SK-N-SH (cell line): ENCODE measurements around the gene SPEG.

ENCODE experiments used
- CHD2 ChIP-seq: fragments of 150-350 bp; IDR thresholded peaks from 2 replicates; pipeline ENCODE4 v1.6.1; 2018; ENCODE audit warnings: low read length; ENCODE audit not compliant: partially characterized antibody
- REST ChIP-seq: IDR thresholded peaks from 2 replicates; pipeline ENCODE4 v1.6.1; 2012; ENCODE audit warnings: mild to moderate bottlenecking, low read depth, low read length, moderate library complexity
- YY1 ChIP-seq: IDR thresholded peaks from 2 replicates; pipeline ENCODE4 v1.4.0; 2012; ENCODE audit warnings: low read depth, mild to moderate bottlenecking

DNA sequence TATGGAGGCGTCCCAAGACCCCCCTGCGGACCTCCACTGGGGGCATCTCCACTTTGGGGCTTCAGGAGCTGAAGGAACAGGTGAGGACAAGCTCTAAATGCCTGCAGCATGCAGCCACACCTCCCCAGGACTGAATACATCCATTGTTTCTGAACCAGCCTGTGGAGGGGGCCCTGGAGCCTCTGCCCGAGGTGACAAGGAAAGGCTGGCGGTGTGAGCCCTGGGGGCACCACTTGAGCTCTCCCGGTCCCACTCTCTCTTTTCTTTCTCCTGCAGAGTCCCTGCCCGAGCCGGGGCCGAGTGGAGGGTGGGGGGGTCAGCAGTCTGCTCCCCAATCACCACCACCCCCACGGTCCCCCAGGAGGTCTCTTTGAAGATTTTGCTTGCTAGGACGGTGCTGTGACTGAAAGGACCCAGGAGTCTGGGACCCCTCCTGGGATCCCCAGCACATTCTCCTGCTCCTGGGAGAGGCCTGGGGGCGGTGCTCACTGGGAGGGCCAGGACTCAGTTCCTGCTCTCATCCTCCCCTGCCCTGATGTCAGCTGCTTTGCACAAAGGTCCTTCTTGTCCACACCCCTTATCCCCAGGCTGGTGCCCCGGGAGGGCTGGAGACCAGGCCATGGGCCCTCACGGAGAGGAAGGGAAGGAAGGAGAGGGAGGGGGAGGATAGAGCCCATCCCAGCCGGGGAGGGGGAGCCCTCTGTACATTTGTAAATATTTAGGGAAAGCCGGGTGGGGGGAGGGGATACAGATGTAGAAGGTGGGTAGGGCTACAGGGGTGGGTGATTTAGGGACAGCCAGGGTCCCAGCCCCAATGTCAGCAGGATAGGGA, 103.2 kb downstream of the SPEG start:
- TF ChIP-seq REST (no peak), YY1 (no peak), CHD2 (no peak)
